ENCODE data around the gene TTC12. TPM values are rescaled to one million over a fixed set of nuclear protein-coding genes. Genes with fewer than 3 reads are reported as not detected.

TTC12 gene
- polyA plus RNA-seq, 1 of the 3 experiments (the other 2 are of a cell fraction): 15.1 TPM

- TF ChIP-seq REST (IDR thresholded peaks at IDR 0.05; ENCODE audit: low read depth, low read length) (no peak), CTCF (IDR thresholded peaks at IDR 0.05) (no peak)
Measured at GRCh38 chr11:113377681-113378412, 63.5 kb downstream of the TTC12 start (continued).

- Histone ChIP-seq H3K36me3 (replicated peaks in 1 of 2; ENCODE audit: control insufficient read depth in 1 of 2, insufficient read depth in 2 of 2, low read length in 1 of 2) (no peaks in the 10 kb centered on the region), H3K9ac (no peak overlapping the region), H3K9me3 (no peaks in the 10 kb centered on the region), H3K4me1 (ENCODE audit: control insufficient read depth in 1 of 2, insufficient read depth in 2 of 2, low read depth in 1 of 2, low read length in 1 of 2) (peaks cover 0 to 8% of the 10 kb centered on the region in 2 experiments; a peak in 2 of 4 replicates), H3K27ac (ENCODE audit: low read depth in 2 of 2, low read length in 1 of 2) (no peak overlapping the region), H3K4me3 (ENCODE audit: low read depth in 2 of 2, low read length in 1 of 2) (no peak overlapping the region), H3K27me3 (ENCODE audit: insufficient read depth) (no peaks in the 10 kb centered on the region), H3K79me2 (ENCODE audit: insufficient read depth) (no peaks in the 10 kb centered on the region), H4K20me1 (ENCODE audit: insufficient read depth) (no peaks in the 10 kb centered on the region), H3K9me2 (no peaks in the 10 kb centered on the region), H2AFZ (ENCODE audit: low read depth) (no peak overlapping the region), H3K4me2 (no peak overlapping the region), H3F3A (replicated peaks; ENCODE audit: insufficient read depth) (no peaks in the 10 kb centered on the region)
- WGBS (ENCODE audit: low lambda C conversion rate): 13% methylated on average over 1 of the region's 1 CpG
- POLR2A ChIA-PET: no interaction called here
- TF ChIP-seq FOSL2 (IDR thresholded peaks at IDR 0.05; ENCODE audit: borderline replicate concordance, low read depth) (no peak), JUND (IDR thresholded peaks at IDR 0.05) (no peak), MAX (IDR thresholded peaks at IDR 0.05; ENCODE audit: low read depth) (no peak), TCF12 (IDR thresholded peaks at IDR 0.05) (no peak), PBX3 (IDR thresholded peaks at IDR 0.05) (no peak), RFX5 (IDR thresholded peaks at IDR 0.05; ENCODE audit: low read length) (no peak), TEAD4 (IDR thresholded peaks at IDR 0.05; ENCODE audit: borderline replicate concordance, insufficient read depth) (no peak), CTCF (IDR thresholded peaks at IDR 0.05) (no peak), GABPA (IDR thresholded peaks at IDR 0.05; ENCODE audit: low read depth) (no peak), RXRA (IDR thresholded peaks at IDR 0.05; ENCODE audit: borderline replicate concordance, low read depth) (no peak), FOXJ3 (CRISPR knock-in tag; IDR thresholded peaks at IDR 0.05) (no peak), EP300 (IDR thresholded peaks at IDR 0.05; ENCODE audit: borderline replicate concordance in 1 of 2, low read depth in 1 of 2, low read length in 1 of 2) (no peak), CHD2 (IDR thresholded peaks at IDR 0.05; ENCODE audit: low read length, partially characterized antibody) (no peak), ZBTB33 (IDR thresholded peaks at IDR 0.05; ENCODE audit: borderline replicate concordance, low read depth) (no peak), RCOR1 (IDR thresholded peaks at IDR 0.05; ENCODE audit: low read length) (no peak), SIN3A (IDR thresholded peaks at IDR 0.05; ENCODE audit: borderline replicate concordance, low read depth, low read length) (no peak)
- CTCF ChIA-PET: interaction anchor here (2.3 kb wide), 1 partner anchor 10 kb away, joined by 8 read pairs; no protein-coding TSS in a partner anchor
- DNase-seq: no peak
Measured at GRCh38 chr11:113378692-113379091, 64.3 kb downstream of the TTC12 start.
